ENCODE results near the gene DAPK2.

Gene DAPK2

GRCh38 chr15:63905558-63906265, 140.6 kb downstream of the DAPK2 start:
- TF ChIP-seq NFIC (IDR thresholded peaks at IDR 0.05) (no peak), EGR1 (IDR thresholded peaks at IDR 0.05) (no peak), CREB1 (IDR thresholded peaks at IDR 0.05; ENCODE audit: low read depth) (no peak), EP300 (IDR thresholded peaks at IDR 0.05; ENCODE audit: borderline replicate concordance) (no peak), RAD21 (IDR thresholded peaks at IDR 0.05; ENCODE audit: low read depth) (no peak), YY1 (IDR thresholded peaks at IDR 0.05; ENCODE audit: low read depth) (no peak), FOXM1 (IDR thresholded peaks at IDR 0.05; ENCODE audit: borderline replicate concordance, low read depth) (no peak), TEAD4 (IDR thresholded peaks at IDR 0.05) (no peak), TCF12 (IDR thresholded peaks at IDR 0.05; ENCODE audit: low read depth) (no peak)

- TF ChIP-seq TEAD4 (IDR thresholded peaks at IDR 0.05) (no peak), USF1 (IDR thresholded peaks at IDR 0.05) (no peak), EP300 (IDR thresholded peaks at IDR 0.05; ENCODE audit: borderline replicate concordance) (no peak), MAX (IDR thresholded peaks at IDR 0.05) (no peak), ZBTB7A (IDR thresholded peaks at IDR 0.05; ENCODE audit: low read depth) (no peak), CEBPB (IDR thresholded peaks at IDR 0.05) (no peak), FOXM1 (IDR thresholded peaks at IDR 0.05; ENCODE audit: borderline replicate concordance, low read depth) (no peak), CREB1 (IDR thresholded peaks at IDR 0.05; ENCODE audit: low read depth) (no peak), TCF12 (IDR thresholded peaks at IDR 0.05; ENCODE audit: low read depth) (no peak), REST (IDR thresholded peaks at IDR 0.05; ENCODE audit: low read depth) (no peak), RAD21 (IDR thresholded peaks at IDR 0.05; ENCODE audit: low read depth) (no peak), TAF1 (IDR thresholded peaks at IDR 0.05; ENCODE audit: low read depth) (no peak), EGR1 (IDR thresholded peaks at IDR 0.05) (no peak), NFIC (IDR thresholded peaks at IDR 0.05) (no peak), YY1 (IDR thresholded peaks at IDR 0.05; ENCODE audit: low read depth) (no peak)
These were observed 141.2 kb downstream of the DAPK2 start for GRCh38 chr15:63905131-63905530.

GRCh38 chr15:63904042-63904441, 142.2 kb downstream of the DAPK2 start:
- TF ChIP-seq USF1 (IDR thresholded peaks at IDR 0.05) (no peak), EGR1 (IDR thresholded peaks at IDR 0.05) (no peak), TEAD4 (IDR thresholded peaks at IDR 0.05) (no peak), TAF1 (IDR thresholded peaks at IDR 0.05; ENCODE audit: low read depth) (no peak), EP300 (IDR thresholded peaks at IDR 0.05; ENCODE audit: borderline replicate concordance) (no peak), CEBPB (IDR thresholded peaks at IDR 0.05) (no peak)

- no peak for TF ChIP-seq CREB1 (IDR thresholded peaks at IDR 0.05; ENCODE audit: low read depth)
- TF ChIP-seq MAX (IDR thresholded peaks at IDR 0.05), result no peak
- TF ChIP-seq TCF12 (IDR thresholded peaks at IDR 0.05; ENCODE audit: low read depth), result no peak
These were observed 143.6 kb downstream of the DAPK2 start for GRCh38 chr15:63902671-63903035.

GRCh38 chr15:63901912-63902670, 144.2 kb downstream of the DAPK2 start:
- no peak for TF ChIP-seq RAD21 (IDR thresholded peaks at IDR 0.05; ENCODE audit: low read depth)
- no peak for TF ChIP-seq EP300 (IDR thresholded peaks at IDR 0.05; ENCODE audit: borderline replicate concordance)
- TF ChIP-seq YY1 (IDR thresholded peaks at IDR 0.05; ENCODE audit: low read depth), result no peak
- no peak for TF ChIP-seq NFIC (IDR thresholded peaks at IDR 0.05)
- no peak for TF ChIP-seq MAX (IDR thresholded peaks at IDR 0.05)
- TF ChIP-seq ZBTB7A (IDR thresholded peaks at IDR 0.05; ENCODE audit: low read depth), result no peak
- TF ChIP-seq REST (IDR thresholded peaks at IDR 0.05; ENCODE audit: low read depth), result no peak
- no peak for TF ChIP-seq EGR1 (IDR thresholded peaks at IDR 0.05)
- no peak for TF ChIP-seq TCF12 (IDR thresholded peaks at IDR 0.05; ENCODE audit: low read depth)
- no peak for TF ChIP-seq FOXM1 (IDR thresholded peaks at IDR 0.05; ENCODE audit: borderline replicate concordance, low read depth)
- no peak for TF ChIP-seq TEAD4 (IDR thresholded peaks at IDR 0.05)
- TF ChIP-seq CREB1 (IDR thresholded peaks at IDR 0.05; ENCODE audit: low read depth), result no peak
- TF ChIP-seq TAF1 (IDR thresholded peaks at IDR 0.05; ENCODE audit: low read depth), result no peak
- no peak for TF ChIP-seq USF1 (IDR thresholded peaks at IDR 0.05)
- no peak for TF ChIP-seq CEBPB (IDR thresholded peaks at IDR 0.05)

Measured in Ishikawa (cell line).